GM13976 (cell line): ENCODE data around the gene AK1.

Experiments used
- DNase-seq: peaks from one replicate; pipeline ENCODE4 v3.0.0; 2012; ENCODE audit warnings: low spot score
- CTCF ChIP-seq: IDR thresholded peaks from 2 replicates; pipeline ENCODE4 v1.5.1; 2012; ENCODE audit warnings: borderline replicate concordance, mild to moderate bottlenecking; ENCODE audit not compliant: insufficient read depth; ENCODE audit errors: extremely low read depth, missing control alignments, control extremely low read depth
- in situ Hi-C: fragments of 300-500 bp; cut with MboI; formaldehyde crosslinking; loops from one replicate; pipeline ENCODE4 v1.12.0; 2022; ENCODE audit warnings: low sequenced_read_pairs, mixed read lengths, inconsistent platforms; ENCODE audit not compliant: unreplicated experiment

The AK1 gene

GRCh38 chr9:127915801-127916719, 38.6 kb upstream of the AK1 start:
- no peak for DNase-seq
- in situ Hi-C loops, result no loop called here
- TF ChIP-seq CTCF, result no peak

- in situ Hi-C loops, result no loop called here
- DNase-seq, result no peak
- no peak for TF ChIP-seq CTCF
Measured at GRCh38 chr9:127915325-127915752, 37.9 kb upstream of the AK1 start.

DNA sequence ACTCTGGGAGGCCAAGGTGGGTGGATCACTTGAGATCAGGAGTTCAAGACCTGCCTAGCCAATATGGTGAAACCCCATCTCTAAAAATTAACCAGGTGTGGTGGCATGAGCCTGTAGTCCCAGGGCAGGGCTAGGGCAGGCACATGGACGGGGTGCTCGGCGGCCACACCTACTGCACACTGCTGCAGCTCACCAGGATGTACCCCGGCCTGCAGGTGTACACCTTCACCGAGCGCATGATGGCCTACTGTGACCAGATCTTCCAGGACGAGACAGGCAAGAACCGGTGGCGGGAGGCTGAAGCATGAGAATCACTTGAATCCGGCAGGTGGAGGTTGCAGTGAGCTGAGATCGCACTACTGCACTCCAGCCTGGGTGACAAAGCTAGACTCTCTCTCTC, 36.2 kb upstream of the AK1 start:
- TF ChIP-seq CTCF, result no peak
- in situ Hi-C loops, result no loop called here

DNA sequence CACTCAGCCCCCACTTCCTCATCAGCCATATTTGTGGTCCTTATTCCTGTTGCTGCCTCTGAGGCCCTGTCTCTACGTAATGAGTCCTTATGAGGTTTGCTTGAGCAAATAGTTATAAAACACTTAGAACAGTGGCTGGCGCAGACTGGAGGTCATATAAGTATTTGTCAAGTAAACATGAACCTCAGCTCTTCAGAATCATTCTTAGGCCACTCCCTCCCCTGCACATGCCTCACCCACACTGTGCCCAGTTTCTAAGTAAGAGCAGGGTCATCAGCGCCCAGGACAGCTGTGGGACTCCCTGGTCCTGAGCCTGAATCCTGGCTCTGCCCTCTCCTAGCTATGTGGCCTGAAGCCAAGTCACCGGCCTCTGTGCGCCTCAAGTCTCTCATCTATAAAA, 35.4 kb upstream of the AK1 start:
- in situ Hi-C loops, result no loop called here
- no peak for DNase-seq
- no peak for TF ChIP-seq CTCF

More for the DNA sequence above, 36.2 kb upstream of the AK1 start:
- DNase-seq, result no peak

DNA sequence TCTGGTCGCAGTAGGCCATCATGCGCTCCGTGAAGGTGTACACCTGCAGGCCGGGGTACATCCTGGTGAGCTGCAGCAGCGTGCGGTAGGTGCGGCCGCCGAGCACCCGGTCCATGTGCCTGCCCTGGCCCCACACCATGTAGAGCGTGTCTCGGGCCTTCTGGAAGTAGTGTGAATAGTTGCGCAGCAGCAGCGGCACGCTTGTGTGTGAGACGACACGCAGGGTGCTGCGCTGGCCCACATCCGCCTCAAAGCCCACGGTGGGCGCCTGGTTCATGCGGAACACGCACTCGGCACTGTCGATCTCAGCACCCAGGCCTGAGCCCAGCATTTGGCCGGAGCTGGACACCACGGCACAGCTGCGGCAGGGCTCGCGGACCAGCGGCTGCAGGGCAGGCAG, 34.8 kb upstream of the AK1 start:
- DNase-seq, result no peak
- in situ Hi-C loops, result no loop called here
- no peak for TF ChIP-seq CTCF

DNA sequence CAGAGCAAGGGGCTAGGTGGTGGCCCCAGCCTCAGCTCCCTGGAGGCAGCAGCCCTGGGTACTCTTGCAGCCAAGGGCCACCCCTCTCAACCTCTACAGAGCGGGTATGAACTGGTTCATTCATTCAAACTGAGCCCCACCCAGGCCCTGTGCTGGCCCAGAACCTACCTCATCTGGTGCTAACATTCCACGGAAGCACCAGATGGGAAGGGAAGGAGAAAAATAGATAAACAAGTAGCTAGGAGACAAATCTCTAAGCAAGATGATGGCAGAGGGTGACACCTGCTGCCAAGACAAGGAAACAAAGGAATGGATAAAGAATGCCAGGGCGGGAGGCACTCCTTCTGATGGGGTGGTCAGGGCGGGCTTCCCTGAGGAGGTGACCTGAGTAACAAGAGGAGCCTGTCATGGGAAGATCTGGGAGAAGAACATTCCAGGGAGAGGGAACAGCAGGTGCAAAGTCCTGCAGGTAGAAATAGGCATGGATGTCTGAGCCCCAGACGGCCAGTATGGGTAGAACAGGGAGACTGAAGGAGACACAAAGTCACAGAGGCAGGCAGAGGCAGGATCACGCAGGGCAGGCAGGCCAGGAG, 33.2 kb upstream of the AK1 start:
- in situ Hi-C loops, result no loop called here
- DNase-seq, result no peak

More for the DNA sequence above, 33.2 kb upstream of the AK1 start:
- TF ChIP-seq CTCF, result no peak
